ENCODE measurements around the gene KEAP1.

KEAP1 gene

GRCh38 chr19:10453852-10454251 is 49.3 kb downstream of the KEAP1 start:
- DNase-seq = peak in 2 of 10 donors; percentile 14 to 75
- intact Hi-C loops (cut with DNase I) = no loop called here

- intact Hi-C loops (cut with DNase I) = no loop called here
- DNase-seq = peak in 4 of 10 donors; percentile 28 to 90 (median 70)
These were observed 50.2 kb downstream of the KEAP1 start for GRCh38 chr19:10452726-10453618.

GRCh38 chr19:10450853-10451609 is 52.1 kb downstream of the KEAP1 start:
- no peak for DNase-seq
- intact Hi-C loops (cut with DNase I) = no loop called here

DNA sequence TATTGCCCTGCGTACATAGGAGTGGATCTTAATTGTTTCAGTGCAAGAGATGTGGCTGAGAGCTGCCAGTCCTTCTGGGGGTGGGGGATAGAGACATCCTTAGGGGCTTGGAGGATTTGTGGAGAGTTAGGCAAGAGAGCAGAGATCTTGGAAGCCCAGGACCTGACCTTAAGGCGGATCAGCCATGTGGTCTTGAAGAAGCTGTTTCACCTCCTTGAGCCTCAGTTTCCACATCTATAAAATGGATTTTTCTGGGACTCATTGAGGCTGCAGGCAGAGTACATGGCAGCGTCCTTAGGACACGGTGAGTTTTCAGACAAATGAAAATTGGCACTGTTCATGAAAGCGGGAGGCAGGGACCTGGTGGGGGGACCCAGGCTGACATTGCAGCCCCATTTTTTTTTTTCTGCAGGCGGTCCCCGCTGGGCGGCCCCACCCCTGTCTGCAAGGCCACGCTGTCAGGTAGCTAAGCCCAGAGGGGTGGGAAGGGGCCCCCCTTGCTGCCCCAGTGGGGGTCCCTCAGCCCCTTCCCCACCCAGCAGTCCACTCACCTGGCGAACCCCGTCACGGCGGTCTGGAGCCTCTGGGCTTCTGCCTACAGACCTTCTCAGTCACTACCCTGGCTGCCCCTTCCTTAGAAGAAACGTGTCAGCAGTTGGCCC is 52.8 kb downstream of the KEAP1 start:
- DNase-seq = no peak
- intact Hi-C loops (cut with DNase I) = no loop called here

GRCh38 chr19:10449037-10449436 is 54.1 kb downstream of the KEAP1 start:
- DNase-seq = no peak
- intact Hi-C loops (cut with DNase I) = no loop called here

GRCh38 chr19:10442698-10443097 is 60.5 kb downstream of the KEAP1 start:
- intact Hi-C loops (cut with DNase I) = no loop called here
- no peak for DNase-seq

GRCh38 chr19:10439588-10439987 is 63.6 kb downstream of the KEAP1 start:
- intact Hi-C loops (cut with DNase I) = no loop called here
- no peak for DNase-seq

Data from posterior cingulate gyrus (tissue), 11 donors.